ENCODE data around the gene SLC9C2. TPM values are rescaled to one million over a fixed set of nuclear protein-coding genes. Genes with fewer than 3 reads are reported as not detected.

Gene SLC9C2
- total RNA-seq, 1 experiment from 2014 or later, result not detected

GRCh38 chr1:173536223-173536622, 66.6 kb downstream of the SLC9C2 start:
- Histone ChIP-seq H3K4me1 (ENCODE audit: insufficient read depth, low read length) (peaks cover 2% of the 10 kb centered on the region; the same call in 1 of the 2 replicates), H4K20me1 (ENCODE audit: control insufficient read depth, insufficient read depth, insufficient read length) (no peaks in the 10 kb centered on the region), H4K5ac (ENCODE audit: insufficient read length, low read depth, low read length) (no peak overlapping the region), H3K56ac (ENCODE audit: insufficient read length, low read depth, low read length) (no peak overlapping the region), H3K79me1 (ENCODE audit: insufficient read depth, low read depth, low read length, poor library complexity, severe bottlenecking) (no peaks in the 10 kb centered on the region), H2AK5ac (ENCODE audit: insufficient read length, low read length) (no peak overlapping the region), H3K18ac (ENCODE audit: insufficient read length, low read depth, low read length) (no peak overlapping the region), H4K91ac (ENCODE audit: insufficient read length, low read depth, low read length) (no peak overlapping the region), H3K79me2 (ENCODE audit: insufficient read depth, low read length) (no peaks in the 10 kb centered on the region), H2BK12ac (ENCODE audit: insufficient read length, low read depth, low read length) (no peak overlapping the region), H2BK20ac (ENCODE audit: low read depth, low read length, poor library complexity, severe bottlenecking) (no peak overlapping the region), H3K4ac (ENCODE audit: low read depth, low read length) (no peak overlapping the region), H3K14ac (ENCODE audit: insufficient read depth, low read length) (no peak overlapping the region), H2BK15ac (ENCODE audit: low read depth, low read length) (no peak overlapping the region), H3K23ac (ENCODE audit: insufficient read length, low read depth, low read length) (no peak overlapping the region), H3K27ac (ENCODE audit: insufficient read length, low read depth, low read length) (no peak overlapping the region), H3K4me2 (ENCODE audit: insufficient read depth, insufficient read length, low read length) (no peak overlapping the region), H4K8ac (replicated peaks; ENCODE audit: insufficient read length, low read depth, low read length) (no peak overlapping the region), H3K9me3 (ENCODE audit: control insufficient read depth, low read depth, low read length) (no peaks in the 10 kb centered on the region), H2BK5ac (ENCODE audit: insufficient read length, low read length) (no peak overlapping the region), H3K23me2 (ENCODE audit: insufficient read length, low read depth, low read length, poor library complexity, severe bottlenecking) (no peaks in the 10 kb centered on the region), H2BK120ac (ENCODE audit: low read depth, low read length, poor library complexity, severe bottlenecking) (no peak overlapping the region), H2AFZ (ENCODE audit: low read length) (no peak overlapping the region), H3K9ac (ENCODE audit: extremely low read depth, insufficient read length, low read length) (no peak overlapping the region), H3K27me3 (ENCODE audit: insufficient read depth, low read length) (no peaks in the 10 kb centered on the region), H3T11ph (ENCODE audit: low read length) (no peak overlapping the region)
- no peak for TF ChIP-seq CTCF (conservative IDR thresholded peaks at IDR 0.05)
- no peak for DNase-seq
- Mint-ChIP-seq H3K4me1 (peaks cover 6% of the 10 kb centered on the region in 2 experiments), H3K27me3 (ENCODE audit: low read depth) (no peaks in the 10 kb centered on the region), H3K9me3 (no peaks in the 10 kb centered on the region), H3K27ac (no peak overlapping the region; a peak in 1 of 7 replicates), H3K4me3 (no peak overlapping the region), H3K36me3 (ENCODE audit: insufficient read depth in 1 of 3, low read depth in 3 of 3) (no peaks in the 10 kb centered on the region)
